T-helper 1 cell treated with Interleukin-12 subunit alpha and Interleukin-12 subunit beta and Interleukin-4 antibody, amounts not matched to agents 30 ng/mL and 1 ng/mL, for 36 hours (primary cell): ENCODE measurements around the gene CROCC2. TPM values are rescaled to one million over a fixed set of nuclear protein-coding genes. Genes with fewer than 3 reads are reported as not detected.
"Not testable (repeated sequence)": the region's sequence is repeated elsewhere in the genome, so short reads cannot be mapped to it uniquely, and the experiment has no call there.

Experiments
- intact Hi-C: fragments of 100-400 bp; cut with micrococcal nuclease; formaldehyde crosslinking; loops from one replicate; pipeline ENCODE4 v1.15.1; 2024
- total RNA-seq: library from RNA; stranded (reverse); gene quantifications from 2 replicates; pipeline ENCODE4 v1.2.3, GENCODE V29; 2022

Gene CROCC2
- total RNA-seq, 1 donor from 2014 or later, result not detected

DNA sequence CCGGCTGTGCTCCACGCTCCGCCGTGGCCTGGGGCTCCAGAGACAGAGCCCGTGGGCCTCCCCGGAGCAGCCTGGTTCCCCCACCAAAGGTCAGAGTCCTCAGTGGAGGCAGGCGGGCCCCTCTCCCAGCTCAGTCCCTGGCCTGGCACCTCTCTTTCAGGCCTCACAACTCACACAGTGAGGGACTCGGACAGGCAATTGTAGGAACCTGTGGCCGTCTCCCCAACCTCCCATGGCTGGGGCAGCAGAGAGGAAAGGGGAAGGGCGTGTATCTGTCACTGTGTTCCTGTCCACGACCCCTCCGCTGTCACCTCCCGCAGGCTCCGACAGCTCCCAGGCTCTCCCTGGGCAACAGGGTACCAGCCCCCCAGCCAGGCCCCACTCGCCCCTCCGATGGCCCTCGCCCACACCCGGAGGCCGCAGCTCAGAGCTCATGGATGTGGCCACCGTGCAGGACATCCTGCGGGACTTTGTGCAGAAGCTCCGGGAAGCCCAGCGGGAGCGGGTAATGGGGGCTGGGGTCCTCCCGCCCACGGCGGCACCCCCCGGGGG lies 59.8 kb downstream of the CROCC2 start:
- intact Hi-C loops, result no loop called here

DNA sequence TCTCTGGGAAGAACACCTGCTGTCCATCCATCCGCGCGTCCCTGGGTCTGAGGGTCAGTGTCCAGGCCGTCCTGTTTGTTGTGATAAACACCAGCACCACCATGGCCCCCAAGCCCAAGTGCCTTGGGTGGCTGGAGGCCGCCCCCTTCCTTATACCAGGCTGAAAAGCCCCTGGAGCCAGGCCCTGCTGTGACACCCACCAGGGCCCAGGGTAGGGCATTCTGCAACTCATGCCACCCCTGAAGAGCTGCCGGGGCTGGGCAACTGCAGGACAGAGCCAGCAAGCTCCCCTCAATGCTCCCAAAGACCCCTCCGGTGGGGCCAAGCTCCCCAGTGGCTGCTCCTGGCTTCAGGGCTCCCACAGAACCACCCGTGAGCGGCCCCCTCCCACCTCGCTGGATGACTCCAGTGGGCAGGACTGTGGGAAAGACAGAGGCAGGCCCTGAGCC lies 60.3 kb downstream of the CROCC2 start:
- intact Hi-C loops, result no loop called here

DNA sequence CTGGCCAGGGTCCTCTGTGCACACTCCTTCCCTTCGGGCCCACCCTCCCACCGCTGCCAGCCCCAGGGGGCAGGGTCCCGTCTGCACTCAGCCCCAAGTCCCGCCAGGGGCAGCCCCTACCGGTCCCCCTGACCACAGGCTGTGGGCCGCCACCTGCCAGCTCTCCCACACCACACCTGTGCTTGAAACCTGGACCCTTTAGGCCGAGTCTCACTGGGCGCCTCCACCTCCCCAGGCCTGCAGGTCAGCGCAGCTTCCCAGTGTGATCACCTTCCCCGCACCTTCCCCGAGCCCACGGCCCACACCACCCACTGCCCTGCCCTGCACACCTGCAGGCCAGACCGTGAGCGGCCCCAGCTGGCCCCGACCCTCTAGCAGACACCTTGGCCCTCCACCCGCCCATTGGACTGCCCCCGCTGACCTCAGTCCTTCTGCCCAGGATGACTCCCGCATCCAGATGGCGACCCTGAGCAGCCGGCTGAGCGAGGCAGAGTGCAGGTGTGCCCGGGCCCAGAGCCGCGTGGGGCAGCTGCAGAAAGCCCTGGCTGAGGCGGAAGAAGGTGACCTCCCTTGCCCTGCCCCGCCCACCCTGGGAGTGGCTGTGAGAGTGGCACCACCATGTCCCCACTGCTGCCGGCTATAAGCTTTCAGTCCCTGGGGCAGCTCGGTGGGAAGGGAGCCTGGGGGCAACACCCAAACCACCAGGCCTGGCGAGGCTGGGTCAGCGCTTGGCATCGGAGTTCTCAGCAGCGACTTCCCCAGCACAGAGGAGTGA lies 61.0 kb downstream of the CROCC2 start:
- intact Hi-C loops, result no loop called here

DNA sequence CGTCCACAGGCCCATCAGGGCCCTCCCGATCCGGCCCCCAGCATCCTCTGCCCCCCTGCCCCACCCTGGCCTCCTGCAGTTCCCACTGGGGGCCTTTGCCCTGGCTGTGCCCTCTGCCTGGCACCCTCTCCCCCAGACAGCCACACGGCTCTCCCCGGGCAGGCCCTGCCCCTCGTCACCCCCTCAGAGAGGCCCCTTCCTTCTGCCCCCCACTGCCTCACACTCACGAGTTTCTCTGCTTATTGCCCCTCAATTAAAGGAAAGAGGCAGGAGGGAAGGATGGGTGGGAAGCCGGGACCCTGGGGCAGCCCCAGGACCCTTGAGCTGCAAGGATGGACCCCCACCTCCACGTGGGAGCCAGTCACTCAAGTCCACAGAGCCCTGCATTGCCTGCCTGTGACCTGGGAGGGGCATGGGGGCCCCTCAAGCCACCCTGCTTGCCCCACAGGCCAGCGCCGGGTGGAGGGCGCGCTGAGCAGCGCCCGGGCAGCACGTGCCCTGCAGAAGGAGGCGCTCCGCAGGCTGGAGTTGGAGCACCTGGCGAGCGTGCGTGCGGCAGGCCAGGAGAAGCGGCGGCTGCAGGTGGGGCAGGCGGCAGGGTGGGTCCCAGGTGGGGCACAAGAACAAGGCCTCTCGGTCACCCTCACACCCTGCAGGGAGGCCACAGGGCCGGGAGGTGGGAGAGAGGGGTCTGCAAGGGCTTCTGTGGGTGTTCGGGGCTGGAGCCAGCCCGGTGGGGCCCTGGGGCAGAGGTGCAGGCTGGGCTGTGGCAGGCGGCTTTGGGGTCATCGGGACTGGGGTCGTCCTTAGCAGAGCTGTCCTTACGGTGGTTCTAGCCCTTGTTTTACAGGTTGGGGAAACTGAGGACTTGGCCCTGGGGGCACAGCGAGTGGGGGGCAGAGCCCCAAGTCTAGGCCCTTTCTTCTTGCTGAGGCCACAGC lies 61.8 kb downstream of the CROCC2 start:
- intact Hi-C loops, result no loop called here

DNA sequence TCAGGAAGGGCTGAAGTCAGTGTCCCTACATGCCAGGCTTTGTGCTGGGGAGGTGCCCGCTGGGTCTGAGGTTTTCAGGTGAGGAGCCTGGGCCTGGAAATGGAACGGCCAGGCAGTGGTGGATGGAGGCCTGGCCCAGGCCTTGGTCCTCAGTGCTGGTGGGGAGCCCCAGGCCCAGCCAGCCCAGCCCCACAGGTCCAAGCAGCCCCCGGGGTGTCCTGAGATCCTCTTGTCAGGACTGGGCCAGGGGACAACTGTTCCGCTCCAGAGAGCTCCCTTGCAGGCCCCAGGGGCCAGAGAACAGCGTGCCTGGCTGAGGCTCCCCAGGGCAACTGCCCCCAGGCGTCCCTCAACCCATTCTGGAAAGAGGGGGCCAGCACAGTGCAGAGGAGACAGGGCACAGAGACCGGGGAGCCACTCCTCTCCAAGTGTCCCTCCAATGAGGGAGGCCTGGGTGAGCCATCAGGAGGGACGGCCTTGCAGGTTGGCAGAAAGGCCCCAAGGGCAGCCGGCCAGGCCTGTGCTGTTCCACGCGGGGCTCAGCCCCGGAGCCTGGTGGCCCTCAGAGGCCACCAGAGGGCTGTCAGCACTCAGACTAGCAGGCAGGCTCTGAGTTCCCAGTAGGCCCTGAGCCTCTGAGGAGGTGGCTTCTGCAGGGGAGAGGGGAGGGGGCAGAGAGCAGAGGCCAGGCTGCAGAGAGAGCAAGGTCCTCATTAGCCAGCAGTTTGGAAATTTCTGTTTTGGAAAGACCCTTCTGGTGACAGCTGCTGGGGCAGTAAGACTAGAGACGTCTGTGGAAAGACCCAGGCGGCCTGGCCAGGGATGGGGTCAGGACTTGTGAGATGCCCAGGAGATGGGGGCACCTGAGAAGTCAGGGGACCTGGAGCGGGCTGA lies 62.8 kb downstream of the CROCC2 start:
- intact Hi-C loops, result no loop called here

DNA sequence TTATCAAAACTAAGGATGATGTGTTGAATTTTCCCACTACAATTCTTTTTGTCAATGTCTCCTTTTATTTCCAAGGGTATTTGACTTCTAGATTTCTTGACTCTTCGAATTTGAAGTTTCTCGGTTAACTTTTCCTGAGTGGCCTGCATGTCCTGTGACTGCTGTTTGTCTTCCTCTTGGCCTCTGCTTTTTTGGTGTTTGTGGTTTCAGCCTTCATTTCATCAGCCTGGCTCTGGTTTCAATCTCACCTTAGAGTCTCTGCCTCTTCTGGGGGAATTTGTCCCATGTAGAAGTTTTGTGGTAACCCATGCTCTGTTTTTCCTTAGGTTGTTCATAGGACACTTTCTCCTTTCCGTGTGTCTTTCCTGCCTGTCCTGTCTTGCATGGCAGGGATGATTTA lies 64.0 kb downstream of the CROCC2 start:
- intact Hi-C loops, result no loop called here

DNA sequence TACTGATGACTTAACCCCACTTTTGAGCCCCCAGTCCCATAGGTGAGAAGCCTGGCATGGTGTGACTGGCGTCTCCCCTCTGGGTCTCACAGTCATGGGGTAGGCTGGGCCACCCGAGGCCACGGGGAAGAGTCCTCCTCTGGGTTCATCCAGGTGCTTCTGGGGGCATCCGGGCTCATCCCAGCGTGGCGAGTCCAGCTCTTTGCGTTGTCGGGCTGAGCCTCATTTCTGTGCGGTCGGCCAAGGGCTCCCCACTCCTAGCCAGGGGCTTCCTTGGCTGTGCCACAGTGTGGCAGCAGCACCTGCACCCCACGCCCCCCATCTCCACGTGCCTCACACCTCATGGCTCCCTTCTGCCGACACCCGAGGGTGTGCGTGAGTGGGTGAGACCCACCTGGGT lies 64.7 kb downstream of the CROCC2 start:
- intact Hi-C loops, result no loop called here

DNA sequence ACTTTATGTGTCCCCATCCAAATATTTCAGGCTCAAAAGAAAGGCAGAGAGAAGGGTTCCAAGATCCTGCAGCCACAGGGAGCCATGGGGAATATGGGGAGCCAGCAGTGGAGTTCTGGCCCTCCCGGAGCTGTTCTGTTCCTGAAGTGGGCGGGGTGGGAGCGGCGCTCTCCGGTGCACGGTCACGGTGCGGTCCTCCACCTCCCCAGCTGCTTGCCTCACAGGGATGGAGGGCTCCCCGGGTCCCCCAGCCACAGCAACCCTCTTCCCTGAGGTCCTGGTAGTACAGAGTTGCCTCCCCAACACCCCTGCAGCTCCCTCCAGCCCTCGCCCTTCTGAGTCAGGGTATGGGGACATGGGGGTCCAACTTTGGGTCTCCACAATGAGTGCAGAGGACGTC lies 66.1 kb downstream of the CROCC2 start:
- intact Hi-C loops, result no loop called here

DNA sequence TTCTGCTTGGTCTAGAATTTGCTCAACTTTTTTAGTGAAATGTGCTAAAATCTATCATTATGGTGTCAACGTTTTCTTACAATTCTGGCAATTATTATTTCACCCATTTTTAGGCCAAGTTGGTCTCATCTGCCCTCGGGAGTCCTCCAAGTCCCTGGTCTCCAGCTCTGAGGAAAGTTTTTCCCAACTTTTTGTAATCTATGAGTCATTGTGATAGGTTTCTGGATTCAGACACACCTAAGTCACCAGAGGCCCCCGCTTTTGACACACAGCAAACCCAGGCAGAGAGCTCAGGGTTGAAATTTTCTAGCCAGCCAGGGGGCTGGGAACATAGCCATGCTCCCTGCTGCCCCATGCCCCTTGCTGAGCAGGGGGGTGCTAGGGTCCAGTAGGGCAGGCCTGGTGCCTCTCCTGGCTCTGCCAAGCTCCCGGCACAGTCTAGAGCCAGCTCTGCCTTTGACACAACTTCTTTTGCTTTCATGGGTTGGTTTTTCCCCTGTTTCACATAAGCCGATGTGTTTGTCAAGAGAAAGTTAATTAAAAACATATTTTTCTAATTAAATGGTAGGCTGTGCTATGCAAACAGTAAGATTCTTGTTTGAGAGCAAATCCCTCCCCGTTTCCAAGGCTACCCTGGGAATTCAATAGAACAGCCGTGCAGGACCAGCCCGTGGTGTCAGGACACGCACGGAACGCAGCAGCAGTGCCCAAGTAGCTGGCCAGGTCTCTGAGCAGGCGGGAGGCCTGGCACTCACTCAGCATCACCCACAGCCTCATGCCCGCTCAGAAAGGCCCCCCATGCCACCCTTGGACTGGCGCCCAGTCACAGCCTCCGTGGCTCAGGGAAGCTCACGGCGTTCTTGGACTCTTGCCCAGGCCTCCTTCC lies 66.7 kb downstream of the CROCC2 start:
- intact Hi-C loops, result no loop called here

DNA sequence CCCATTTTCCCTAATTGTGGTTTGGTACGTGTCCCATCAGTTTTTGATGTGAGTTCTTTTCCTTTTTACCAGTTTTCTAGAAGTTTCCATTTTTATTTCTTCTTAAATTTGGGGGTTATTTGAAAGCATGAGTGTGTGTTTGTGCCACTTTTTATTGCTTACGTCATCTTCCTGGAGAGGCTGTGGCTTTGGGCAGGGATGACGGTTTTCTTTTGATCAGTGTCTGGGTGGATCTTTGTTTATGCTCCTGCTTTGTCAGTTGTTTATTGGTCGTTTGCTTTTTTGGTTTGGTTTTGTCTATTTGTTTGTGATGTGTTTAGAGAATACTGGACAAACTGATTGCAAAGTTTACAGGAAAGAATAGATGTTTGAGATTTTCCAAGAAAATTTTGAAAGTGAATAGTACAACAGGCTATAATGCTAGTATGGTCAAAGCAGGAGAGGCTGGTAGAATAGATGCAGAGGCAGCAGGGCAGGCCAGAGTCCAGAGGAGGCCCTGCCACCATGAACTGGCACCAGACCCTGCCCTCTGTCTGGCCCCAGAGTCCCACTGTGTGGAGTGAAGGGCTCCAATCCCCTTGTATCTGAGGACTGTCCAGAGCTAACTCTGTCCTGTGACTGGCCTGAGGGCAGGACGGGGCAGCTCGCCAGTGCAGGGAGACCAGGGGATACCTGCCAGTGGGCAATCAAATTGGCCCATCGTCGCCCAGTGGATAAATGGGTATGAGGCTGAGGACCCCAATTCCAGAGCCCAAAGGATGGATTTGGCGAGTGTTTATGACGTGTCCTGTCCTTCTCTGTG lies 68.8 kb downstream of the CROCC2 start:
- intact Hi-C loops, result no loop called here

DNA sequence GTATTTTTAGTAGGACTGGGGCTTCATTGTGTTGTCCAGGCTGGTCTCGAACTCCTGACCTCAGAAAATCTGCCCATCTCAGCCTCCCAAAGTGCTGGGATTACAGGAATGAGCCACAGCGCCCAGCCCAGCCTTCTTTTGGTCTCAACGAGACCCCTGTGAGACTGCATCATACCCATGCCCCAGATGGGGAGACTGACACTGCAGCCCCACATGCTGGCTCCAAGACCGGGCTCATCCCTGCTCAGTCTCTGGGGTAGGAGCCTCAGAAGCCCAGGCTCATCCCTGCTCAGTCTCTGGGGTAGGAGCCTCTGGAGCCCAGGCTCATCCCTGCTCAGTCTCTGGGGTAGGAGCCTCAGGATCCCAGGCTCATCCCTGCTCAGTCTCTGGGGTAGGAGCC lies 69.8 kb downstream of the CROCC2 start:
- intact Hi-C loops, result not testable (repeated sequence)

DNA sequence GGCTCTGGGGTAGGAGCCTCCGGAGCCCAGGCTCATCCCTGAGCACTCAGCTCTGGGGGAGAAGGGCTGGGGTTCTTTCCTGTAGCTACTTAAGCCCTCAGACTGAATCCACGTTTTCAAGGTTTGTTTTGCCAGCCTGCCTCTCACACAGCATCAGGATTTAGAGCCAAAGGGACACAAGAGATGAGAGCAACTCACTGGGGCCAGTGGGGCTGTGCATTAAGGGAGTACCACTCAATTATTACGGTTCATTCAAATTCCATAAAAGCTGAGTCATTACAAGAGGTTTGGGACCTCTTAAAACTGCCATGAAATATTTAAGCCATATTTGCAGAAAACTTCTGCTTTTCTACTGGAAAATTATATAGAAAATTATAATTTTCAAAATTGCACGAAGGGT lies 75.1 kb downstream of the CROCC2 start:
- intact Hi-C loops, result no loop called here

DNA sequence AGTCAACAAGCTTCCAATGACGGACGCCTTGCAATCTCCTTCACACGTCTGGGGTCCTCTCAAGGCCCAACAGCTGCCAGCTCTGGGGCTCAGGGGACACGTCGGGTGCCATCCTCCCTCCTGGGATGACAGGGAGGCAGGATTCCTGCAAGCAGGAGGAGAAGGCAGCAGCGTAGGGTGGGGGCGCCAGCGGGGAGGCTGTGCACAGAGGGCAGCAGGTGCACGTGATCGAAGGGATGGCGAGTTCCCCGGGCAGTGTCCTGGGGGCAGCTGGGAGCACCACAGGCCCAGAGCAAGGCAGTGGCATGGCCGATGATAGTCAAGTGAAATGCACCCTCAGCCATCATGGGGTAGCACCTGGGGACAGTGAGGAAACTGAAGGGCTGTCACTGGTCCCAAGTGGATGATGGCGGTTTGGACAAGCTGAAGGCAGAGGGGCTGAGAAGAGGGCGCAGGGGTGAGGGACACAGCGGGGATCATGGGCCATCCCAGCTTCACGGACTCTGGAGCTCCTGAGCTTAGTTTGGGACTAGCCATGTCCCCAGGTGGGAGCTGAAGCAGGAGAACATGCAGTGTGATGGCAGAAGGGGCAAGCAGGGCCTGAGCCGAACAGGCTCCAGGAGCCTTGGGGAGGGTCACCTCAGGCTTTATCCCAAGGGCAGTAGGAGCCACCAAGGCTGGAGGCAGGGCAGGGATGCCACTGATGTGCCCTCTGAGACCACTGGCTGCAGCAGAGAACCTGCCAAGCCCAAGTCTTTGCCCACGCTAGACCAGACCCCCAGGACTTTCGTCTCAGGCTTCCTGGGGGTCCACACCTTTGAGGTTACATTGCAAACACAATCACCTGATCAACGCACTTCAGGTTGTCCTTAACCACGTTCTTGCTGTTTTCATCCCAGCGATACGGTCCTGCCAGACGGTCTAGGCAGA lies 76.0 kb downstream of the CROCC2 start:
- intact Hi-C loops, result no loop called here

DNA sequence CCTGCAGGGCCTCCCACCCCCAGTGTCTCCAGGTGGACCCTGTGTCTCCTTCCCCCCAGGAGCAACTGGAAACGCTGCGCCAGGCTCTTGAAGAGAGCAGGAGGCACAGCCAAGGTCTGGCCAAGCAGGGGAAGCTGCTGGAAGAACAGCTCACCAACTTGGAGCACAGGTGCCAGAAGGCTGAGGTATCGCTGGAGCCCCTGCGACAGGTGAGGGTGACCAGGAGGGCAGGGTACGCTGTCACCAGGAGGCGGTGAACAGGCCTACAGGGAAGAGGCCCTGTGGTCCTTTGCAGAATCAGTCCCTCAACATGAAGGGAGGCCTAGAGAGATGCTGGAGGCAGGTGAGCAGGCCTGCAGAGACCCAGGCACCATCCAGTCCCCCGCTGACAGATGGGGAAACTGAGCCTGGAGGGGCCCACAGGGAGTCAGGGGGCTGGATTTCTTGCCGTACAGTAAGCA lies 76.7 kb downstream of the CROCC2 start:
- intact Hi-C loops, result no loop called here

DNA sequence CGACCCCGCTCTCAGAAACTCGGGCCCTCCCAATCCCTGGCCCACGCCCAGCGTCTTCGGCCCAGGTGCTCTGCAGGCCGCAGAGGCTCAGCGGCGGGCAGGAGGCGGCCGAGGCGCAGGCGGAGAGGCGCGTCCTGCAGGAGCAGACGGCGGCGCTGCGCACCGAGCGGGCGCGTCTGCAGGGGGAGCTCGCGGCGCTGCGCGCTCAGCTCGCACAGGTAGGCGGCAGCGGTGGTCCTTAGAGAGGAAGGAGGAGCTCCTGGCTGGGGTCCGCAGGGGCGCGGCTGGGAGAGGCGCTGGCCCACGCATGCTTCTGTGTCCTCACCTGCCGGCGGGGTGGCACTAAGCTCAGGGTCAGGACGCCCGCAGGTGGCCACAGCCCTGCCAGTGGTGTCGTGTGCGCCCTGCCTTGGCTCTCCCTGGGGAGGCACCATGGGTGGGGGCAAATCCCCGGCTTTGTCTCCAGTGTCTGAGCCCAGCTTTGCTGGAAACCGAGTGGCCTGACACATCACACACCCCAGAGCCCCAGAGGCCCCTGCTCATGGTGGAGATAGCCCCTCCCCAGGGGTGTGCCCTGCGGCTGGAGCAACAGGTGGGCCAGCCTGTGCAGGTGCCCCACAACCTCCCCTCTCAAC lies 77.3 kb downstream of the CROCC2 start:
- intact Hi-C loops, result no loop called here

DNA sequence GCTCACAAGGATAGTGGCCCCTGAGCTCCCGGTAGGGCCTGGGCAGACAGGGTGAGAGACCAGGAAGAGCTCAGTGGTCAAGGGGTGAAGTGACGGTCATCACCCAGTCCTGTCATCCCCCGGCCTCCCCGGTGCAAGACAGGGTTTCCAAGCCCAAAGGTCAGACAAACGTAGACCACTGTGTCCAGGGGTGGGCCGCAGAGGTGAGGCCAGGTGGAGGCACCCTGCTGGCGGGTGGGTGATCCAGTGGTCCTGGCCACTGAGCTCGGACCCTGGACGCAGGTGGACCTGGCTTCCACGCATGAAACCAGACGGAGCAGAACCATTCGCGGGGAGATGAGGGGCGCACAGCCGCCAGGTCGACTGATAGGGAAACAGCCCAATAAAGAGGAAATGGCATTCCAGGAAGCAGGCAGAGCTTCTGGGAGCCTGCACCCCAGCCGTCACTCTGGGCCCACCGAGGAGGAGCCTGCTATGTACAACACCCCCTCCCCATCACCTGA lies 77.9 kb downstream of the CROCC2 start:
- intact Hi-C loops, result no loop called here
